ENCODE measurements around the gene AFG3L2. TPM values are rescaled to one million over a fixed set of nuclear protein-coding genes. Genes with fewer than 3 reads are reported as not detected.

Gene AFG3L2
- total and polyA plus RNA-seq, 10 of the 15 experiments (the other 5 are each of a cell fraction or from before 2014, with no cell fraction given) = 21.0 to 72.7 (median 57.7) TPM

DNA sequence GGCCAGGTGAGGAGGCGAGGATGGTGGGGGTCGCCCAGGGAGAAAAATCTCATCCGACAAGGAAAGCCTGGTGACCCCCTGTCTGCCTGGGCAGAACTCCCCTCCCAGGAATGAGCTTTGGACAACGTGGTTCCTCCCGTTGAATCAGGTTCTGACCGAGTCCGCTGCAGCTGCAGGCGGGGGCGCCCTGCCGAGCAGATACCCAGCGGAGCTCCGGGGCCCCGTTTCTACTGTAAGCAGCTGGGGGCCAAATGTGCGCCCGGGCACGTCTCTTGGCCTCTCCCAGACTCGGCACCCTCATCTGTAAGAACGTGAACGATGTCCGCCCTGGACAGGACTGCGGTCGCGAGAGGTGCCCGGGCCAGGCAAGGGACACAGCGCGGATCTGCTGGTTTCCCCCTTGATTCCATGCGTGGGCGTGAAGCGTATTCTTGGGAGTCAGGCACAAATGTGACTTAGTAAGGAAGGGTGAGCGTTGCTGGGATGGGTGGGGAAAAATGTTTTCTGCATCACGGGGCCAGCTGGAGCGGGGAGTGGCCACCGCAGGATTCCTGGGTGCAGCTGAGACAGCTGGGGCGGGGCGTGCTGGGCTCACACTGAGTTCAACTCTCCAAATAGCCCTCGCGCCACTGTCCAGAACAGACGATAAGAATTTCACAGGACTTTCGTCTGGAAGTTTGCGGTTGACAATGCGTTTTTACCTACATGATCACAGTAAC is 89.2 kb downstream of the AFG3L2 start (continued):
- TF ChIP-seq, protein P1, sequence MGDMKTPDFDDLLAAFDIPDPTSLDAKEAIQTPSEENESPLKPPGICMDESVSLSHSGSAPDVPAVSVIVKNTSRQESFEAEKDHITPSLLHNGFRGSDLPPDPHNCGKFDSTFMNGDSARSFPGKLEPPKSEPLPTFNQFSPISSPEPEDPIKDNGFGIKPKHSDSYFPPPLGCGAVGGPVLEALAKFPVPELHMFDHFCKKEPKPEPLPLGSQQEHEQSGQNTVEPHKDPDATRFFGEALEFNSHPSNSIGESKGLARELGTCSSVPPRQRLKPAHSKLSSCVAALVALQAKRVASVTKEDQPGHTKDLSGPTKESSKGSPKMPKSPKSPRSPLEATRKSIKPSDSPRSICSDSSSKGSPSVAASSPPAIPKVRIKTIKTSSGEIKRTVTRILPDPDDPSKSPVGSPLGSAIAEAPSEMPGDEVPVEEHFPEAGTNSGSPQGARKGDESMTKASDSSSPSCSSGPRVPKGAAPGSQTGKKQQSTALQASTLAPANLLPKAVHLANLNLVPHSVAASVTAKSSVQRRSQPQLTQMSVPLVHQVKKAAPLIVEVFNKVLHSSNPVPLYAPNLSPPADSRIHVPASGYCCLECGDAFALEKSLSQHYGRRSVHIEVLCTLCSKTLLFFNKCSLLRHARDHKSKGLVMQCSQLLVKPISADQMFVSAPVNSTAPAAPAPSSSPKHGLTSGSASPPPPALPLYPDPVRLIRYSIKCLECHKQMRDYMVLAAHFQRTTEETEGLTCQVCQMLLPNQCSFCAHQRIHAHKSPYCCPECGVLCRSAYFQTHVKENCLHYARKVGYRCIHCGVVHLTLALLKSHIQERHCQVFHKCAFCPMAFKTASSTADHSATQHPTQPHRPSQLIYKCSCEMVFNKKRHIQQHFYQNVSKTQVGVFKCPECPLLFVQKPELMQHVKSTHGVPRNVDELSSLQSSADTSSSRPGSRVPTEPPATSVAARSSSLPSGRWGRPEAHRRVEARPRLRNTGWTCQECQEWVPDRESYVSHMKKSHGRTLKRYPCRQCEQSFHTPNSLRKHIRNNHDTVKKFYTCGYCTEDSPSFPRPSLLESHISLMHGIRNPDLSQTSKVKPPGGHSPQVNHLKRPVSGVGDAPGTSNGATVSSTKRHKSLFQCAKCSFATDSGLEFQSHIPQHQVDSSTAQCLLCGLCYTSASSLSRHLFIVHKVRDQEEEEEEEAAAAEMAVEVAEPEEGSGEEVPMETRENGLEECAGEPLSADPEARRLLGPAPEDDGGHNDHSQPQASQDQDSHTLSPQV (IDR thresholded peaks at IDR 0.05) = no peak
- no peak for TF ChIP-seq NR2C1 (IDR thresholded peaks at IDR 0.05)
- TF ChIP-seq ESRRA (IDR thresholded peaks at IDR 0.05; ENCODE audit: low read length) = no peak
- TF ChIP-seq, protein P2, sequence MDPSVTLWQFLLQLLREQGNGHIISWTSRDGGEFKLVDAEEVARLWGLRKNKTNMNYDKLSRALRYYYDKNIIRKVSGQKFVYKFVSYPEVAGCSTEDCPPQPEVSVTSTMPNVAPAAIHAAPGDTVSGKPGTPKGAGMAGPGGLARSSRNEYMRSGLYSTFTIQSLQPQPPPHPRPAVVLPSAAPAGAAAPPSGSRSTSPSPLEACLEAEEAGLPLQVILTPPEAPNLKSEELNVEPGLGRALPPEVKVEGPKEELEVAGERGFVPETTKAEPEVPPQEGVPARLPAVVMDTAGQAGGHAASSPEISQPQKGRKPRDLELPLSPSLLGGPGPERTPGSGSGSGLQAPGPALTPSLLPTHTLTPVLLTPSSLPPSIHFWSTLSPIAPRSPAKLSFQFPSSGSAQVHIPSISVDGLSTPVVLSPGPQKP (IDR thresholded peaks at IDR 0.05; ENCODE audit: low read depth, low read length) = no peak
- TF ChIP-seq FOXM1 (IDR thresholded peaks at IDR 0.05; ENCODE audit: low read depth, low read length) = no peak
- TF ChIP-seq, protein P3, sequence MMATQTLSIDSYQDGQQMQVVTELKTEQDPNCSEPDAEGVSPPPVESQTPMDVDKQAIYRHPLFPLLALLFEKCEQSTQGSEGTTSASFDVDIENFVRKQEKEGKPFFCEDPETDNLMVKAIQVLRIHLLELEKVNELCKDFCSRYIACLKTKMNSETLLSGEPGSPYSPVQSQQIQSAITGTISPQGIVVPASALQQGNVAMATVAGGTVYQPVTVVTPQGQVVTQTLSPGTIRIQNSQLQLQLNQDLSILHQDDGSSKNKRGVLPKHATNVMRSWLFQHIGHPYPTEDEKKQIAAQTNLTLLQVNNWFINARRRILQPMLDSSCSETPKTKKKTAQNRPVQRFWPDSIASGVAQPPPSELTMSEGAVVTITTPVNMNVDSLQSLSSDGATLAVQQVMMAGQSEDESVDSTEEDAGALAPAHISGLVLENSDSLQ (IDR thresholded peaks at IDR 0.05) = no peak

Measured in GM12878 (cell line).